Kidney (tissue), 14 donors: ENCODE results near the gene SLC8A2. TPM values are rescaled to one million over a fixed set of nuclear protein-coding genes. Genes with fewer than 3 reads are reported as not detected.

ENCODE experiments used
- DNase-seq, 5 donors: peaks; one replicate each; pipeline ENCODE4 v3.0.0-alpha.2; 2013 to 2020
- FAIRE-seq: peaks from 2 replicates; lab custom pipeline; 2012; peaks lifted over from hg19 to GRCh38; lab: Jason Lieb, UNC
- H3K27ac ChIP-seq, 2 donors: one replicate each; pipeline ENCODE4 v1.7.0; 2013; ENCODE audit warnings: low read depth in 2 of 2, low read length in 2 of 2, inconsistent platforms in 1 of 2
- H3K27me3 ChIP-seq: one replicate; pipeline ENCODE4 v1.7.1; 2013; ENCODE audit warnings: low read length, inconsistent platforms; ENCODE audit not compliant: control insufficient read depth, insufficient read depth
- H3K36me3 ChIP-seq, 3 donors: one replicate each; pipeline versions ENCODE4 v1.7.0 to v1.7.1; 2013; ENCODE audit warnings: low read length in 3 of 3, control low read depth in 1 of 3, inconsistent platforms in 1 of 3; ENCODE audit not compliant: insufficient read depth in 3 of 3, control insufficient read depth in 2 of 3
- H3K4me1 ChIP-seq, 3 donors: one replicate each; pipeline versions ENCODE4 v1.7.0 to v1.7.1; 2013; ENCODE audit warnings: low read length in 3 of 3, inconsistent platforms in 1 of 3, low read depth in 1 of 3; ENCODE audit not compliant: control insufficient read depth in 2 of 3, insufficient read depth in 2 of 3
- H3K4me3 ChIP-seq, 3 donors: one replicate each; pipeline versions ENCODE4 v1.7.0 to v1.8.1; 2013; ENCODE audit warnings: low read length in 3 of 3, control low read depth in 1 of 3, inconsistent platforms in 1 of 3
- H3K9ac ChIP-seq, 3 donors: one replicate each; pipeline versions ENCODE4 v1.7.0 to v1.7.1; 2013; ENCODE audit warnings: low read length in 3 of 3, control low read depth in 1 of 3, inconsistent platforms in 1 of 3
- H3K9me3 ChIP-seq, 3 donors: one replicate each; pipeline versions ENCODE4 v1.7.0 to v1.7.1; 2013; ENCODE audit warnings: low read length in 3 of 3, control low read depth in 1 of 3, inconsistent platforms in 1 of 3; ENCODE audit not compliant: control insufficient read depth in 2 of 3, insufficient read depth in 1 of 3
- CTCF ChIP-seq: IDR thresholded peaks from 3 replicates; pipeline ENCODE4 v1.5.1; 2012; ENCODE audit warnings: mild to moderate bottlenecking, moderate library complexity, borderline replicate concordance; ENCODE audit not compliant: insufficient read depth; ENCODE audit errors: extremely low read depth
- intact Hi-C: fragments of 100-400 bp; cut with DNase I; formaldehyde crosslinking; loops from one replicate; pipeline ENCODE4 v1.11.1; 2022
- polyA plus RNA-seq: library from polyadenylated mRNA; stranded (reverse); fragments of 350-450 nt; fragmentation: Illumina TruSeq; extraction: RNeasy Lipid Tissue Mini Kit (QIAGEN cat#74804); gene quantifications from one replicate; pipeline ENCODE4 v1.2.3, GENCODE V29; 2014; ENCODE audit warnings: low read depth, low replicate concordance; ENCODE audit not compliant: insufficient read depth
- total RNA-seq: library from RNA; stranded (reverse); fragmentation: NEBNext Ultra II Directional; extraction: Animal tissue kit (Norgen Biotek cat#: 25700); gene quantifications from one replicate; pipeline ENCODE4 v1.2.1, GENCODE V29; 2021
- donor health status: control.
- donor health status: control.
- donor health status: control.
- donor health status: control.
- donor health status: control.
- donor health status: DM: yes; HTN: yes; CAD: no.
- donor health status: Normal renal cell carcinoma (clear cell type).

Gene SLC8A2
- total and polyA plus RNA-seq, 2 donors from 2014 or later, result 0.94 TPM; not detected in 1

- FAIRE-seq, result no peak
Observed at GRCh38 chr19:47511681-47512080, 40.0 kb upstream of the SLC8A2 start.

GRCh38 chr19:47511128-47511517, 39.4 kb upstream of the SLC8A2 start:
- intact Hi-C loops, result no loop called here
- DNase-seq (no peak), FAIRE-seq (no peak)
- H3K9ac ChIP-seq, result peak overlapping the region in 2 of 3 donors; percentile 38 to 100
- H3K4me3 ChIP-seq, result peak overlapping the region in 2 of 3 donors; percentile 14 to 99
- peak overlapping the region; percentile 84 to 90 for H3K27ac ChIP-seq
- no peaks in the 10 kb centered on the region for H3K27me3 ChIP-seq
- peaks cover 4 to 68% (median 65%) of the 10 kb centered on the region in 3 donors for H3K4me1 ChIP-seq
- H3K9me3 ChIP-seq, result no peaks in the 10 kb centered on the region
- TF ChIP-seq CTCF, result no peak
- peaks cover 0 to 3% (median 0%) of the 10 kb centered on the region in 3 donors for H3K36me3 ChIP-seq

More at GRCh38 chr19:47511681-47512080, 40.0 kb upstream of the SLC8A2 start:
- Histone ChIP-seq H3K4me3 (peak overlapping the region; percentile 16 to 99 (median 29)), H3K27ac (peak overlapping the region; percentile 84 to 90), H3K9ac (peak overlapping the region in 2 of 3 donors; percentile 34 to 100), H3K4me1 (peaks cover 4 to 63% (median 60%) of the 10 kb centered on the region in 3 donors), H3K36me3 (peaks cover 0 to 1% (median 0%) of the 10 kb centered on the region in 3 donors), H3K9me3 (no peaks in the 10 kb centered on the region), H3K27me3 (no peaks in the 10 kb centered on the region)
- no peak for DNase-seq
- intact Hi-C loops, result no loop called here
- no peak for TF ChIP-seq CTCF

GRCh38 chr19:47510516-47511127, 38.9 kb upstream of the SLC8A2 start:
- FAIRE-seq (no peak), DNase-seq (no peak)
- Histone ChIP-seq H3K27ac (peak overlapping the region; percentile 84 to 90), H3K9me3 (no peaks in the 10 kb centered on the region), H3K4me1 (peaks cover 4 to 68% (median 65%) of the 10 kb centered on the region in 3 donors), H3K36me3 (peaks cover 0 to 3% (median 0%) of the 10 kb centered on the region in 3 donors), H3K4me3 (peak overlapping the region in 2 of 3 donors; percentile 14 to 99), H3K9ac (peak overlapping the region in 2 of 3 donors; percentile 38 to 100), H3K27me3 (no peaks in the 10 kb centered on the region)
- TF ChIP-seq CTCF, result no peak
- intact Hi-C loops, result no loop called here
